ENCODE data around the gene SASS6.

Gene SASS6

DNA sequence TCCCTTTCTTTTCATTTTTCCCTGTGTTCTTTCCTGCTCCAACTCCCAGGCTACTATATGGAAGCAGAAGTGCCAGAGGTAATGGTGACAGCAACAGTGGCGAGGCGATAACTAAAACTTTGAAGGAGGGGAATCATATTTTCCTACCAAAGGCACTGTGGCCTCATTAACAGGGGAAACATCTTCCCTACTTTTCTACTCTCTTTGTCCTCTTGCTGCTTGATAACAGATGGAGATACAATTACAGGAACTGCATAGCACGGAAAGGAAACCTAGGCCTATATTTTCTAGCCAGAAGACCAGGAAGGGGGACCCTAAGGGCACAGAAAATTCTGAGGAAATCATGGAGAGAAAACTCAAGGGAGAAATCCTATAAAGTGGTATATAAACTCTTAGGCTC lies 42.3 kb downstream of the SASS6 start:
- no peaks in the 10 kb centered on the region for H3K79me2 ChIP-seq (ENCODE audit: control insufficient read depth, low read length)
- no peaks in the 10 kb centered on the region for H3K9me2 ChIP-seq (replicated peaks; ENCODE audit: control insufficient read depth, low read length)
- TF ChIP-seq EZH2phosphoT487 (IDR thresholded peaks at IDR 0.05; ENCODE audit: borderline replicate concordance, low read length) (no peak), CTCF (IDR thresholded peaks at IDR 0.05; ENCODE audit: low read depth, low read length, poor library complexity, severe bottlenecking) (no peak)

DNA sequence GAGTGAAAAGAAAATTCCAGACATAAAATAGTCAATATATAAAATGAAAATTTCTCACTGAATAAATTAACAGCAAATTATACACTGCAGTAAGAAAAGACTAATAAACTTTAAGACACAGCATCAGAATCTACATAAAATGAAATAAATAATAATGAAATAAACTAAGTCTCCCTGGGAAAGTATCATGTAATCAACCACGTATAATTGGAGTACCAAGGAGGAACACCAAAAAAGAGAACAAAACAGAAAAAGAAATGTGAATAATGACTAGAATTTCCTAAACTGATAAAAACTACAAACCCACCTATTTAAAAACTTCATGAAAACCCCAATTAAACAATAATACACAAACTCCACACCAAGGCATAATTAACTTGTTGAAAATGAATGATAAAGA lies 43.6 kb downstream of the SASS6 start:
- Histone ChIP-seq H3K36me3 (ENCODE audit: control insufficient read depth, low read length) (peaks cover 36% of the 10 kb centered on the region), H3K9me3 (ENCODE audit: control insufficient read depth, insufficient read depth, low read length) (no peaks in the 10 kb centered on the region), H3K27ac (ENCODE audit: low read depth, low read length) (no peak overlapping the region), H3K4me3 (ENCODE audit: low read length) (no peak overlapping the region), H4K20me1 (ENCODE audit: control insufficient read depth, insufficient read depth, low read depth, low read length) (no peaks in the 10 kb centered on the region), H3K79me2 (ENCODE audit: control insufficient read depth, low read length) (no peaks in the 10 kb centered on the region), H3F3A (ENCODE audit: control insufficient read depth, insufficient read depth) (peaks cover 3% of the 10 kb centered on the region; the same call in 1 of the 2 replicates), H3K4me2 (ENCODE audit: low read length) (no peak overlapping the region), H3K4me1 (ENCODE audit: control insufficient read depth, low read length) (no peaks in the 10 kb centered on the region), H3K9me2 (replicated peaks; ENCODE audit: control insufficient read depth, low read length) (no peaks in the 10 kb centered on the region), H3K27me3 (ENCODE audit: control insufficient read depth, low read length) (no peaks in the 10 kb centered on the region)
- TF ChIP-seq EZH2phosphoT487 (IDR thresholded peaks at IDR 0.05; ENCODE audit: borderline replicate concordance, low read length) (no peak), CTCF (IDR thresholded peaks at IDR 0.05; ENCODE audit: low read depth, low read length, poor library complexity, severe bottlenecking) (no peak)

More for the DNA sequence above, 42.3 kb downstream of the SASS6 start:
- no peak overlapping the region for H3K4me3 ChIP-seq (ENCODE audit: low read length)
- no peaks in the 10 kb centered on the region for H3K4me1 ChIP-seq (ENCODE audit: control insufficient read depth, low read length)
- peaks cover 37% of the 10 kb centered on the region for H3K36me3 ChIP-seq (ENCODE audit: control insufficient read depth, low read length)
- no peaks in the 10 kb centered on the region for H3K9me3 ChIP-seq (ENCODE audit: control insufficient read depth, insufficient read depth, low read length)
- no peak overlapping the region for H3K27ac ChIP-seq (ENCODE audit: low read depth, low read length)
- H3K27me3 ChIP-seq (ENCODE audit: control insufficient read depth, low read length) = no peaks in the 10 kb centered on the region
- peaks cover 3% of the 10 kb centered on the region; the same call in 1 of the 2 replicates for H3F3A ChIP-seq (ENCODE audit: control insufficient read depth, insufficient read depth)
- no peak overlapping the region for H3K4me2 ChIP-seq (ENCODE audit: low read length)
- H4K20me1 ChIP-seq (ENCODE audit: control insufficient read depth, insufficient read depth, low read depth, low read length) = no peaks in the 10 kb centered on the region

- no peaks in the 10 kb centered on the region for H3K9me2 ChIP-seq (replicated peaks; ENCODE audit: control insufficient read depth, low read length)
- no peaks in the 10 kb centered on the region for H3K79me2 ChIP-seq (ENCODE audit: control insufficient read depth, low read length)
- no peaks in the 10 kb centered on the region for H4K20me1 ChIP-seq (ENCODE audit: control insufficient read depth, insufficient read depth, low read depth, low read length)
- no peaks in the 10 kb centered on the region for H3K4me1 ChIP-seq (ENCODE audit: control insufficient read depth, low read length)
- no peaks in the 10 kb centered on the region for H3K27me3 ChIP-seq (ENCODE audit: control insufficient read depth, low read length)
- peaks cover 47% of the 10 kb centered on the region for H3K36me3 ChIP-seq (ENCODE audit: control insufficient read depth, low read length)
- H3K27ac ChIP-seq (ENCODE audit: low read depth, low read length) = no peak overlapping the region
- peaks cover 3% of the 10 kb centered on the region; the same call in 1 of the 2 replicates for H3F3A ChIP-seq (ENCODE audit: control insufficient read depth, insufficient read depth)
- TF ChIP-seq CTCF (IDR thresholded peaks at IDR 0.05; ENCODE audit: low read depth, low read length, poor library complexity, severe bottlenecking) (no peak), EZH2phosphoT487 (IDR thresholded peaks at IDR 0.05; ENCODE audit: borderline replicate concordance, low read length) (no peak)
- no peak overlapping the region for H3K4me3 ChIP-seq (ENCODE audit: low read length)
- no peak overlapping the region for H3K4me2 ChIP-seq (ENCODE audit: low read length)
- H3K9me3 ChIP-seq (ENCODE audit: control insufficient read depth, insufficient read depth, low read length) = no peaks in the 10 kb centered on the region
Measured at GRCh38 chr1:100087396-100087795, 45.3 kb downstream of the SASS6 start.
